GM18505 (cell line): ENCODE measurements around the gene MTMR6.

ENCODE experiments used
- ATAC-seq: cut with Tn5 transposase; IDR thresholded peaks from one replicate; pipeline ENCODE4 v1.9.1; 2021; ENCODE audit not compliant: unreplicated experiment
- POLR2A ChIP-seq: IDR thresholded peaks from 4 replicates; pipeline ENCODE4 v1.6.1; 2011; ENCODE audit warnings: borderline replicate concordance; ENCODE audit not compliant: insufficient read depth, insufficient read length; ENCODE audit errors: extremely low read depth

MTMR6 gene

GRCh38 chr13:25217023-25217885 lies 70.0 kb downstream of the MTMR6 start:
- no peak for TF ChIP-seq POLR2A
- no peak for ATAC-seq

GRCh38 chr13:25215253-25215575 lies 72.1 kb downstream of the MTMR6 start:
- ATAC-seq: no peak
- no peak for TF ChIP-seq POLR2A

GRCh38 chr13:25214491-25215252 lies 72.6 kb downstream of the MTMR6 start:
- ATAC-seq: no peak
- TF ChIP-seq POLR2A: no peak

GRCh38 chr13:25213715-25214114 lies 73.6 kb downstream of the MTMR6 start:
- no peak for TF ChIP-seq POLR2A
- no peak for ATAC-seq

GRCh38 chr13:25210842-25211569 lies 76.3 kb downstream of the MTMR6 start:
- no peak for TF ChIP-seq POLR2A
- ATAC-seq: no peak

DNA sequence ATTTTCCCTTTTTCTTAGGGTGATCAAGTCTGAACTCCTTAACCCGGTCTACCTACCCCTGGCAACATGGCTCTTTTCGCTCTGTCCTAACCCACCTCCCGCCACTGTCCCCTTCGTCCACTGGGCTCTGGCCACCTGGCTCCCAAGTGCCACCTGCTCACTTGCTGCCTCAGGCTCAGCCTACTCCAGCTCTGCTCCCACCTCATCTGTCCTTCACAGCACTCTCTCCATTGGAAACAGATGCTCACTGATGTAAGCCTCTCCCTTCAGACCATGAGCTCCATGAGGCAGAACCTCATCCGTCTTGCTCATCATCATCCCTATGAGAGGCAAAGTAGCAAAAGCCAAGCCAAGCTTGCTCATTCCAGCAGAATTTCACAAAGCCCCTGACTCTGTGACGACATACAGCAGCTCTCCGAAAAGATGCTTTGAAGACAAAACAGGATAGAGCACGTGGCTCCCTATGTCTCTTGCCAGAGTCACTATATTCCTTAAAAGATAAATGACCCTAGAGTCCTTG lies 79.9 kb downstream of the MTMR6 start:
- no peak for TF ChIP-seq POLR2A
- ATAC-seq: no peak

- ATAC-seq: no peak
Measured at GRCh38 chr13:25204863-25205262, 82.4 kb downstream of the MTMR6 start.

DNA sequence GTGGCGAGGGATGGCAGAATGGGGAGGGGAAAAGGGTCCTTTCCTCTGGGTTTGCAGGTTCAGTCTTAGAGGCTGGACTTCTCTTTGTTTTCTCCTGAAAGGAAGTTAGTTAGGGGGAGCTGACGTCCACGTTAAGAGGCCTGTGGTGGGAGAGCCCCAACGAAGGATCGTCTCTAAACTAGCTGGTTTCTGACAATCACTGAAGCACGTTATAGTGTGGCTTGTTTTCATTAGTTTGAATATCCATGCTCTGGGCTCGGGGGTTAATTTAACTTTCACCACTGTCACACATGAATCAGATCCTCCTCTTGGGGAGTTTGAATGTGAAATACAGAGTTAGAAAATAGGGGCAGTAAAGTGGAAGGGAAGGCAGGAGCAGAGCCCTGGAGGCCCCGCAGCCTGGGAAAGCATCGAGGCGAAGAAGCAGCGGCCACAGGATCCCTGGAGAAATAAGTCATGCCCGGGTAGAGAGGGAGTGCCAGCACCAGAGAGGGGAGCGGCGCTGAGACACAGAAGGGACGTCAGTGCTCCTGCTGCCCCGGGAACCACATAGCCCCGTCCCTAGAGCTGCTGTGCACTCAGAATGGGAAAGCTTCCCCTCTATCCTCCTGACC lies 84.1 kb downstream of the MTMR6 start:
- no peak for TF ChIP-seq POLR2A
- no peak for ATAC-seq

More at GRCh38 chr13:25204863-25205262, 82.4 kb downstream of the MTMR6 start:
- TF ChIP-seq POLR2A: no peak

- no peak for ATAC-seq
- TF ChIP-seq POLR2A: no peak
Measured at GRCh38 chr13:25200783-25201182, 86.5 kb downstream of the MTMR6 start.

DNA sequence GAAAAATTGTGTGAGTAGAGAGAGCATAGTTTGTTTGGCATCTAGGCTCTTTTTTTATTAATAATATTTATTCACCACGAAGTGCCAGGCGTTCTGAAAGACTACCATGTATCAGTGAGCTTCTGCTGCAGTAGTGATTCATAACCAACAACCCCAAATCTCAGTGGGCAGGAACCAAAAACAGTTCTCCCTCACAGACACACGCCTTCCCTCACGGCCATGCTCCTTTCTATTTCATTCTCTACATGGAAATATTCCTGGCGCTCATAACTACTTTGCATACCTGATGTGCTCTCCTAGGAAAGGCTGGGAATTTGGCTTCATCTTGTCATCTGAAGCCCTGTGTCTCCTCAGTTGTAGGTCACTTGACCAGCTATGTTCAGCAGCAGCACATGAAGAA lies 88.6 kb downstream of the MTMR6 start:
- TF ChIP-seq POLR2A: no peak
- ATAC-seq: no peak

DNA sequence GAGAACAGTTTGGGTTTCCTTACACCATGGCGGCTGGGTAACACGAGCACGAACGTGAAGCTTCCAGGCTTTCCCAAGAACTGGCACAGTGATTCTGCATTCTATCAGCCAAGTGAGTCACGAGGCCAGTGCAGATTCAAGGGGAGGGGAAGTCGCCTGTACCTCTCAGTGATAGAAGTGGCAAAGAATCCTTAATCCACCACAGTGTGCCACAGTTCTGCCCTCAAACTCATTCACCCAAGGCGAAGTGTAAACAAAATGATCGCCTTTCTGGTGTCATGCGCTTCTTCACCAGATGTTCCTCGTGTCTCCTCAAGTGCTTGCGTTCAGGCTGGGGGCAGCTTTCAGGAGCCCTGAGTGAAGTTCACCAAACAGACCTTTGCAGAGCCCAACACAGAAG lies 90.3 kb downstream of the MTMR6 start:
- TF ChIP-seq POLR2A: no peak
- ATAC-seq: no peak
